WTC11 (cell line): ENCODE measurements around the gene LIF.

Source experiments
- ATF6 ChIP-seq: sonication (generic); formaldehyde crosslinking; IDR thresholded peaks from 2 replicates; pipeline ENCODE4 v1.8.1; 2023; ENCODE audit warnings: mild to moderate bottlenecking, missing genetic modification reagents
- CTCF ChIP-seq: fragments of 200-600 bp; IDR thresholded peaks from 2 replicates; pipeline ENCODE4 v1.8.0; 2022; ENCODE audit warnings: antibody characterized with exemption

GRCh38 chr22:30285846-30286200 lies 39.3 kb upstream of the LIF start:
- TF ChIP-seq CTCF (no peak), ATF6 (no peak)
